Stimulated activated CD8-positive, alpha-beta memory T cell treated with anti-CD3 and anti-CD28 coated beads, Interleukin-4, amount 100 ng/mL, for 4 hours (primary cell): Measurements from ENCODE around the gene CBLN3.

Source experiments
- DNase-seq, 2 donors: peaks; one replicate each; pipeline ENCODE4 v3.0.0-alpha.2; 2020; ENCODE audit warnings: low read depth in 2 of 2, low spot score in 1 of 2

CBLN3 gene

DNA sequence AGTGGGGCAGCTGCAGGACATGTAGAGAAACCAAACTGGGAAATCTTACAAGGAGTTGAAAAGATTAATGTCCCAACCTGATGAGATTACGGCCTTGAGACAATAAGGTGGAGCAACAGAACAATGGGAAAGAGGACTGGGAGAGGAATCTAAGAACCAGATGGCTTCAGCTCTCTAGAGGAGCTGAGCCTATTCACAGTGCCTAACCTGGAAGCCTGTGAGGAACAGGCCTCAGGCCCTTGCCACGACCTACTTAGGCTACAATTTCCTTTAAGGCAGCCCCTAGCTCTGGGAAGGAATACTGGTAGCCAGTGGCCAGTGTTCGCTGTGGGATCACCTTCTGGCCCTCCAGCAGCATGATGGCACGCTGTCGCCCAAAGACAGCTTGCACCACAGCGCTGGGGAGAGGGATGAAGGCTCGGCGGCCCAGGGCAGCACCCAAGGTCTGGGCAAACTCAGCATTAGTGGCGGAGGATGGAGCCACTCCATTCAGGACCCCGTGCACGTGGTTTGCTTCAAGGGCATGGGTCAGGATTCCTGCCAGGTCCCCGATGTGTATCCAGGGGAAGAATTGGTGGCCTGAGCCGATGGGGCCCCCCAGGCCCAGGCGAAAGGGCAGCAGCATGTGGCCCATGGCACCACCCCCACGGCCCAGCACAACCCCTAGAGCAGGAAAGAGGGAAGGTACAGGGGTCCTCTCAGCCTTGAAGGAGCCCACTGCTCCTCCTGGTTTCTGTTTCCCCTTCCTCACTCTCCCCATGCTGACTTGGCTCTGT, 10.6 kb upstream of the CBLN3 start:
- no peak for DNase-seq

DNA sequence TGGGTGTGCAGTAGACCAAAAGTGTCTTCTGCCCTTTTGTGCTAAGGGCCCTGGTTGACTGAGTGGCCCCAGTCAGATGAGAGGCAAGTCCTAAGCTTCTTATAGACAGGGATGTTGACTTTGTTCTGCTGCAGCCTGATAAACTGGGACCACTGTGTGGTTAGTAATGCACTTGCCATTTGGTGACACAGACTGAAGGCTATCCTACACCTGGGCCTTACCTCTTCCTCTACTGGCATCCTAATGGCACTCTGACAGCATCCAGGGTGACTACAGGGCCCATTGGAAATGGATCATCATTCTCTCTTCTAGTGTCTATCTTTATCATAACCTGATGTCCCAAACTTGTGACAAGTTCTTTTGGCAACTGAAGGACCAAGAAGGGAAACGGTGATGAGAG, 9.8 kb upstream of the CBLN3 start:
- no peak for DNase-seq

DNA sequence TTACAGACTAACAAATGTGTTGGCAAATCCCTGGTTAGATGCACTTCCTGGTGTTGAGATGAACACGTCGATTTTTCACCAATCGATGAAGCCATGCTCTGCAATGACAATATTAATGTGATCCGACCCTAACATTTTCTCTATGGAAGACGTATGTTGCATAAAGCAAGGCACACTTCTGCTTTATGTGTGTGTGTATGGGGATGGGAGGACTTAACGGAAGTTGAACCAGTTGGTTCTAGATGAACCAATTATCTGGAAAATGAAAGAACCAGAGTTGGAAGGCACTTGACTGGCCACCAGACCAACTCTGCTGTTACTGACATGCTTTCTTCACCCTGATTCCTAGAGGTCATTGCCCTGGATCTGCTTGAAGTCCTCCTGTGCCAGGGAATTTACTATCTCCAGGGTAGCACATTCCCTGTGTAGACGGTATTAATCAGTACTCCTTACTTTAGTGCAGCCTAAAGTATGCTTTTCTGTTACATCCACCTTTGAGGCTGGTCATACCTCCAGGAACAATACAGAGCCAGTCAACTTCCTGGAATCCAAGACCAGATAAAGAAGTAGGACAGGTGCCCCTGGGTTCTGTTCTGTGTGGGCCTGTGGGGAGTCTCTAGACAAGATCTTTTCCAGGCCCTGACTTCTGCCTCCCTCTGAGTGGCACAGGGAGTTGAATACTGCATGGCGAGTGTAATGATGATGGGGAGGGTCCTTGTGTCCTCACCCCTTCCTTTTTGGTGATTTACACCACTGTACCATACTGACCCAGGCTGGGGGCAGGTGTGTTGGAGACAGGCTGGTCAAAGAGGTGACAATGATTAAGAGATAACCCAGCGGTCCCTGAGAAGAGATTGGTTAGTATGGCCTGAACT, 9.0 kb upstream of the CBLN3 start:
- no peak for DNase-seq

DNA sequence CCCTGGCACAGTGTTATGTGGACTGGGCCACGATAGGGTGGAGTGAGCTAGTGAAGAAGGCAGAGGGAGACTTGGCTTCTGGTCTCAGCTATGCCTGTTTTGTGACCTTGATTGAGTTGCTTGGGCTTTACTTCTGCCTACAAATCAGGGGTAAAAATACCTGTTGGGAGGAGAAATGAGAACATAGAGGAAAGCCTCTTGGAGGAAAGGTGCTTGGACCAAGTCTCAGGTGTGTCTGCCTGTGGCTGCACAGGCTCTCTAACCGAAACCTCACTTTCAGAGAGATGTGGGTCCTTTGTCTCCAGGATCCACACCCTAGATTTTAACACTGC, 8.2 kb upstream of the CBLN3 start:
- DNase-seq, result no peak

DNA sequence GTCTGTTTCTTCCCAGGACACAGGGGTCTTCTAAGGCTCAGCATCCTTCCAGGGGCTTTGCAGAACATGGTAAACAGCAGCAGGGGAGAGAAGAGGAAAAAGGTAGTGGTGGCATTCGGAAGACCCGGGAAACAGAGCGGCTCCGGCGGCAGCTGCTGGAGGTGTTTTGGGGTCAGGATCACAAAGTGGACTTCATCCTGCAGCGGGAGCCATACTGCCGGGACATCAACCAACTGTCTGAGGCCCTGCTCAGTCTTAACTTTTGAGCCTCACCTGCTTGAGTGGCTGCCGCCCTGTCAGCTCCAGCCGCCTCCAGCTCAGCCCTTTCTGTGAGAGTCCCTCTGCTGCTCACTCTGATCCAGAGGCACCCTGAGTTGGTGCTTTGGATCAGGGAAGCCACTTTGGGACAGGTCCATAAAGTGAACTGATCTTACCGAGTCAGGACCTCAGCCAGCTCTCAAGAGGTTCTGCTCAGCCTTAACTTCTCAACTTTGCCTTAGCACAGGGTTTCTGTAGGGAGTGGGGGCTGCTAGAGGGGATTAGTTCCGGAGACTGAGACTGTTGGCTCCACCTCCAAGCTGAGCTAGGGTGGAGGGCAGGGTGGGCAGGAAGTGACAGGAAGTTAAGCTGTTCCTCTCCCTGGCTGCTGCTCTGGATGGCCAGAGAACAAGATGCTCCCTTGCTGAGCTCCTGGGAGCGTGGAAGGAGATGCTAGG, 7.7 kb upstream of the CBLN3 start:
- no peak for DNase-seq

DNA sequence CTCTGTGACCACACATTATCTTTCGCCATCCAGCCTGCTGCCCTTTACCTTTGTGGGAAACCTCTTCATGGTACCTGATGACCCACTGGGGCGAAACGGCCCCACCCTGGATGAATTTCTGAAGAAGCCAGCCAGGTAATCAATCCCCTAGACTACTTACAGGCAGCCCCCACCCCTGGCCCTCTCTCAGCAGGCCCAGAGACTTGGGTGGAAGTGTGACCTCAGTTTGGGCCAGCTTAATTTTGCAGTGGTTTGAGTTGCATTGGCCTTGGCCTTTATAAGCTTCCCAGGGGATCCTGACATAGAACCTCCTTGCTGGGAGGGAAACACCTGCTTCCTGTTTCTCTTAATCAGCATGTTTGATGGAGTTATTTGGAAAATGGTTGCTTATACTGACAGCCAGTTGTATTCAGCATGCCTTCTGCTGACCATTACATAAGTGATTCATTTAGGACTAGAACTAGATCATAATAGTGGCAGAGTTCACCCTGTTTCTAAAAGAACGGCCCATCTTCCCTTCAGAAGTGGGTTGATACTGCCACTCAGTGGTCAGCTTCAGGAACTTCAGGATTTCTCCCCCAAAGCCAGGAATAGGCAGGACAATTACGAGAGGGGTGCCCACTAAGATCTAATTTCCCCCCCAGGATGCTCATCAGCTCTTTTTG, 7.0 kb upstream of the CBLN3 start:
- DNase-seq, result no peak

DNA sequence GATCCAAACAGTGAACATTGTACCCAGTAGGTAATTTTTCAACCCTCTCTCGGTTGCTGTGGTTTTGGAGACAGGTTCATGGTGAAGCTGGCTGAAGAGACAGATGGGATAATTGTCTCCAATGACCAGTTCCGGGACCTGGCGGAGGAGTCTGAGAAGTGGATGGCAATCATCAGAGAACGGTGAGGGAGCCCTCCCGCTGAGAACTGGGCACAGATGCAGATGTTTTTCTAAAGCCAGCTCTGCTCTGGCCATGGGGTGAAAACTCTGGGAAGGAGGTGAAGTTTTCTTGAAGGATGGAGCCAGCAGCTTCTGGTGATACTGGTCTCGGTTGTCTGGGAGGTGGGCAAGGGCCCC, 6.5 kb upstream of the CBLN3 start:
- DNase-seq, result no peak

DNA sequence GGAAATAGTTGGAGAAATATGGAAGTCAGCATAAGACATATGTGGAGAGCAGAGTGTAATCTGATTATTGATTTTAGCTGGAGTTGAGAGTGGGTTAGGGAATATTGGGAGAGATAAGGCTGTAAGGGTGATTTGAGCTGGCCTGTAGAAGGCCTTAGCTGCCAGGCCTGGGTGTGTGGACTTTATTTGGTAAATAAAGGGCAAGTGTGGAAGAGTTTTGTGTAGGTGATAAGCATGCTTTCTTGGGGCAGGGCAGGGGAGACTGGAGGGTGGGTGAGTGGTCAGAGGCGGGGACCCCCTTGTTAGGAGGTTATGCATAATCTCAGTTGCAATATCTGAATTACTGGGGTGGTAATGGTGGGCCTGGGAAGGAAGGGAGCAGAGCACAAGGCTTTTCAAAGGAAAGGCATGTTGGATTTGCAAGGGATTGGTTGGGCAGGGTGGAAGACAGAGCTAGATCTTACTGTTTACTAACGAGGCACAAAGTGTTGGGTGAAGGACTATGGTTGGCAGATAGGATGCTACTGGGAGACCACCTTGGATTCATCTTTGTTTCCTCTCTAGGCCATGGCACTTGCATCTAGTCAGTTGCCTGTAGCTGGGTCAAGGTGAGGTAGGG, 5.8 kb upstream of the CBLN3 start:
- no peak for DNase-seq

DNA sequence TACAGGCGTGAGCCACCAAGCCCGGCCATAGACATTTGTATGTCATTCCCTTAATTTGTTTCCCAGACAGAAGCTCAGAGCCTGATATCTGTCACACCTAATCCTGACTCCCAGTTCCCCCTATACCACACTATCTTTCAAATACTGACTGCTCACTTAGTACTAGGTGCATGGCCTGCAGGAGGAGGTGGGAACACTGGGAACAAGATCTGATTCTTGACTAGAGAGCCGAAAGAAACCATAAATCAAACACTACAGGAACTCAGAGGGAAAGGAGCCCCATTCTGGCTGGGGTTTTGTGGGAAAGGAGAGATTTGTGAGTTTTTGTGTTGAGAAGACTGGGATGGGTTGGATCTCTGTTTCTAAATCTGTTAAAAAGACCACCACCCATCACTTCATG, 5.2 kb upstream of the CBLN3 start:
- DNase-seq, result no peak

DNA sequence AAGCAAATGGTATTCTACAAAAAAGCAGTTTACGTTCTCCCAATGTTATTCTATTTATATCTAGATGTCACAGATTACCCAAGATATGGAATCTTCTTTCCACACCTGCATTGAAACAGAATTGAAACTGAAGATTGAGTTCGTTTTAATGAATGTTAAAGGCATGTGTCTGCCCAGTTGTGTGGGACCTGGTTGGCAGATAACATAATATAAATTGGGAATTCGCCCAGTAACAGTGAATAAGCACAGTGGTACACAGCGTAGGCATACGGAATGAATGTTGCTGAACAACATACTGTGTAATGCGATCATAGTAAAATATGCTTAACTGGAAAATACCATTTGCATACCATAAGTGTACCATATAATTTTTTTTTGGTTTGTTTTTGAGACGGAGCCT, 4.6 kb upstream of the CBLN3 start:
- no peak for DNase-seq

DNA sequence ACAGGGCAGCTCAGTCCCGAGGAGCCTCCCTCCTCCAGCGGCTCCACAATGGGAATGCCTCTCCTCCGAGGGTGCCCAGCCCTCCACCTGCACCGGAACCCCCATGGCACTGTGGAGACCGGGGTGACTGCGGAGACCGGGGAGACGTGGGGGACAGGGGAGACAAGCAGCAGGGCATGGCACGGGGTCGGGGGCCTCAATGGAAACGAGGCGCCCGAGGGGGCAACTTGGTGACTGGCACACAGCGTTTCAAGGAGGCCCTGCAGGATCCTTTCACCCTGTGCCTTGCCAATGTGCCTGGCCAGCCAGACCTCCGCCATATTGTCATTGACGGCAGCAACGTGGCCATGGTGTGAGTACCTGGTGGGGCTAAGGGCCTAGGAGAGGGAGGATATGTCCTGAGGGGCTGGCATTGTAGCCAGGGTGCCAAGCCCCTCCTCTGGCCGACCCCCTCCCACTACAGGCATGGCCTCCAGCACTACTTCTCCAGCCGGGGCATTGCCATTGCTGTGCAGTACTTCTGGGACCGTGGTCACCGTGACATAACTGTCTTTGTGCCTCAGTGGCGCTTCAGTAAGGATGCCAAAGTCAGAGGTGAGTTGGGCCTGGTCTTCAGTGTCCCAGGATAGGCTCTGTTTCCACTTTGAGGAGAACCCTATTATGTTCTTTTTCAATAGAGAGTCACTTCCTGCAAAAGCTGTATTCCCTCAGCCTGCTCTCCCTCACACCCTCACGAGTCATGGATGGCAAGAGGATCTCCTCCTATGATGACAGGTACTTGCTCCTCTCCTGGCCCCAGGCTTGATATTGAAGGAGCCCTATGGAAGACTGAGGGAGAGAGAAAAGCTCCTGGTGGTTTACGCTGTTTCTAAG, 3.0 kb upstream of the CBLN3 start:
- no peak for DNase-seq

DNA sequence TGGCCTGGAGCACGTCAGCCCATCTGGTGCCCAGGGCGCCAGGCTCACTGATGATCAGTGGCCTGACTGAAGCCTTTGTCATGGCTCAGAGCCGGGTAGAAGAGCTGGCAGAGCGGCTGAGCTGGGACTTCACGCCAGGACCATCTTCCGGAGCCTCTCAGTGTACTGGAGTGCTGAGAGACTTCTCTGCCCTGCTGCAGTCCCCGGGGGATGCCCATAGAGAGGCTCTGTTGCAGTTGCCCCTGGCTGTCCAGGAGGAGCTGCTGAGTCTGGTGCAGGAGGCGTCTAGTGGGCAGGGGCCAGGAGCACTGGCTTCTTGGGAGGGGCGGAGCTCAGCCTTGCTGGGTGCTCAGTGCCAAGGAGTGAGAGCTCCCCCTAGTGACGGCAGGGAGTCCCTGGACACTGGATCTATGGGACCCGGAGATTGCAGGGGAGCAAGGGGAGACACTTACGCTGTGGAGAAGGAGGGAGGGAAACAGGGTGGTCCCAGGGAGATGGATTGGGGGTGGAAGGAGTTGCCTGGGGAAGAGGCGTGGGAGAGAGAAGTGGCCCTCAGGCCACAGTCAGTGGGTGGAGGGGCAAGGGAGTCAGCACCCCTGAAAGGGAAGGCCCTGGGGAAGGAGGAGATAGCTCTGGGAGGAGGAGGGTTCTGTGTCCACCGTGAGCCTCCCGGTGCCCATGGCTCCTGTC, 2.2 kb upstream of the CBLN3 start:
- DNase-seq, result peak; percentile 70 to 73

DNA sequence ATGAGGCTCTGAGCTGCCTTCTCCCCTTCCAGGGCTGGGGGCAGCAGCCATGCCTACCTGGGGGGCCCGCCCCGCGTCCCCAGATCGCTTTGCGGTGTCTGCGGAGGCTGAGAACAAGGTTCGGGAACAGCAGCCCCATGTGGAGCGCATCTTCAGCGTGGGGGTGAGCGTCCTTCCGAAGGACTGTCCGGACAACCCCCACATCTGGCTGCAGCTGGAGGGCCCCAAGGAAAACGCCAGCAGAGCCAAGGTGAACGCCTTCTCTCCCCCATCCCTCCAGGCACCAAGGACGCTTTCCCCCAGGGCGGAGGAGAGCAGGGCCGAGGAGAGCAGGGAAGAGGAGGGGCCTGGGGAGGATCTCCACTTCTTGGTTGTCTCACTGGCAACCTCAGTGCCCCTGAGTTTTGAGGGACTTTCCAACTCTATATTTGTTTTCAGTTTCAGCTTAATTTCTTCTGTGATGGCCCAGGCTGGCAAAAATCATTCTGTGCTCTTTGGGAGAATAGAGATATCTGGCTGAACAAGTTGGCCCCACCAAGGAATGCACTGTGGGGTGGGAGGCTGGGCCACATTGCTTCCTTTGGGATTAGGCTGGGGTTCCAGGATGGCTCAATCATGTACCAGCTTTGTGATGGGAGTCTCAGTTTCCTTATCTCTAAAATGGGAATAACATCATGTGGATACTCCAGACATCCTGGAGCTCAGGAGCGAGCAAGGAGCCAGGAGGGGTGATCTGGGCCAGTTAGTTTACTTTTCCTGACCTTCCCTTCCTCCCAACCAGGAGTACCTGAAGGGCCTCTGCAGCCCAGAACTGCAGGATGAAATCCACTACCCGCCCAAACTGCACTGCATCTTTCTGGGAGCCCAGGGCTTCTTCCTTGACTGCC, 1.5 kb upstream of the CBLN3 start:
- DNase-seq, result peak in 1 of 2 donors; percentile 20

DNA sequence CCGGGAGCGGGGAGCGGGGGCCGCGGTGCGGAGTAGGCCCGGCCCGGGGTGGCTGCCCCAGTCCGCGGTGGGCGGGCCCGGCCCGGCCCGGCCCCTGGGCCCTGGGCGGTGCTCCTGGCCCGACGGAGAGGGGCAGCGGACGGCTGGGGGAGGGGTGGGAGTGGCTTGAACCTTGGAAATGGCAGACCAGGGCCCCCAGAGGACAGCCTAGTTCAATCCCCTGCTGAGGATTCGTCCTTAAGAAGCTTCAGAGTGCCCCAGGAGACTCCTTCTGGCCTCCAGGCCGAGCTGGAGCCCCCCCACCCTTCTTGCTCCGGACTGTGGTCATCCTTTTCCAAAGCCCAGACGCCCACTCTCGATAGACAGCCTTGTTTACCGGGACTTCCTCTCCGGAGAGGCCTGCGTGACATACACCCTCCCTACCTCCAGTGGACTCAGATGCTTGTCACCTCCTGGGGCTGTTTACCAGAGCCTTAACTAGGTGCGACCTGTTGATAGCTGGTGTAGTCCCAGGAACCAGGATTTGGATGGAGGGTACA, 744 bp upstream of the CBLN3 start:
- no peak for DNase-seq

DNA sequence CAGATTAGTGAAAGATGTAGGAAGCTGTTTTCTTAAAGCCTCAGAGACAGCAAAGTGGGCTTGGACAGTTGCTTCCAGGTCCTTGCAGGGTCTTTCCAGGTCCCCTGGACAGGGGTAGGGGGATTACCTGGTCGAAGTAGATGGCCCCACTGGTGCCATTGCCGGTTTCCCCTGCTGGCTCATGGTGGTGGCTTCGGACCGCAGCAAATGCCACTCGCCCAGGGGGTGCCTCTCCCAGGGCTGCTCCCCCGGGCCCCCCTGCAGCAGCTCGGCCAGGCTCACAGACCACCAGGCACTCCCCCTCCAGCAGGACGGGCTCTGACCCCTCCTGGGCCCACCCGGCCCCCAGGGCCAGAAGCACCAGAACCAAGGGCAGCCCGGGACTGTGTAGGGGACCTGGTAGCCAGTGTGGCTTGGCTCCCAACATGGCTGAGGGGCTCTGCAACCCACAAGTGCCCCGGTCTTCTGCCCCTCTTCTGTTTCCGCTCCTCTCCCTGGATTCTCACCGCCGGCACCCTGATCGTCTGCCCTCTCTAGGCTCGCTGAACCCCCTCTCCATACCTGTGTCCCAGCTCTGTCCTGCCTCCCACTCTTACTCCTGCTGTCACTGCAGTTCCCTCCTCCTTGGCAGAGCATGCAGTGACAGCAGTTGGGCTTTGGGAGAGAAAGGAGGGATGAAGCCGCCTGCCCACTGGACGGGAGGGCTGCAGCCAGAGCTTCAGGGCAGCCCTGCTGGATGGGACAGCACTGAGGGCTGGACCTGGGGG, 657 bp downstream of the CBLN3 start:
- no peak for DNase-seq

DNA sequence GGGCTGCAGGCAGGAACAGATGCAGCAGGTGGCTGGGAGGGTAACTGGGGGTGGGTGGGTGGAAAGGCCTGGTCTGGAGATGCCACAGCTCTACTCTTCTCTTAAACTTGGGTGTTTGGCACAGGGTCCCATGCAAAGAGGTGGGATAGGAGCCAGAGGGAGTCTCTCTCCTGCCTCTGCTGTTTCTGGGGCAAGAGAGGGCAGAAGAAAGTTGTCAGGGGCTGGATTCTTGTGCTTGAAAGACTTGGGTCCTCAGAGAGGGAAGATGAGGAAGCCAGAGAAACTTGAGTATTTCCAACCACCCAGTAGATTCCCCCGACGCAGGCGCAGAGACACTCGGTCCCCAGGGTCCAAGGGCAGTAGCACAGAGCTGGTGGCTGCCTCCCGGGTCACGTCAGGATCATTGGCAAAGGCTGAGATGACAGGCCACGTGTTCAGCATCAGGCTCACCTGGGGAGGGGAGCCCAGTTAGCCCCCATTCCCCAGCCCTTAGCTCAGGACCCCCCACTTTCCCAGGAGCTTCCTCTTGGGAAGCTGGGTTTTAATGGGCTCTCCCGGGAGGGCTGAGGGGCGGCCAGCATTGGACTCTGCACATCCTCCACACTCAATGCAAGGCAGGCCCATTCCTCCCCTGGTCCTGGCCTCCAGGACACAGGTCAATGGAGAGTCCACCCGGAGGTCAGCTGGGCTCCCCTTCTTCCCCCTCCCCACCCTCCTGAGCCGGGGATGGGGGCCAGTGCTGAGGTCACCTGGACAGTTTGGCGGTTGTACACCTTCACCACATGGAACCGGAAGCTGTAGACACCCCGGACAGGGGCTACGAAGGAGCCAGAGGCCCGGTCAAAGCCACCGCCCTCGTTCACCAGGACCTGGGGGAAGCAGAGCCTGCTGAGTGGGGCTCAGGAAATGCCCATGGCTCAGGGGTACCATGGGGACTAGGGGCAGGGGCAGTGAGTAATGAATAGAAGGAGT, 1.6 kb downstream of the CBLN3 start:
- no peak for DNase-seq
